Subcutaneous abdominal adipose tissue (tissue), 5 donors: Measurements from ENCODE around the gene CDYL2.
"Not testable (repeated sequence)": the region's sequence is repeated elsewhere in the genome, so short reads cannot be mapped to it uniquely, and the experiment has no call there.

ENCODE experiments used
- H3K27ac ChIP-seq: one replicate; pipeline ENCODE4 v1.7.0; 2013; ENCODE audit warnings: low read depth, mild to moderate bottlenecking, inconsistent platforms, low read length, moderate library complexity
- H3K27me3 ChIP-seq, 5 donors: one replicate each; pipeline ENCODE4 v1.7.0; 2013; ENCODE audit warnings: low read length in 5 of 5, inconsistent platforms in 1 of 5; ENCODE audit not compliant: control insufficient read depth in 5 of 5, insufficient read depth in 4 of 5
- H3K36me3 ChIP-seq, 5 donors: one replicate each; pipeline ENCODE4 v1.7.0; 2013; ENCODE audit warnings: low read length in 5 of 5; ENCODE audit not compliant: control insufficient read depth in 5 of 5, insufficient read depth in 5 of 5
- H3K4me1 ChIP-seq, 5 donors: one replicate each; pipeline ENCODE4 v1.7.0; 2013; ENCODE audit warnings: low read length in 5 of 5, mild to moderate bottlenecking in 3 of 5, moderate library complexity in 1 of 5; ENCODE audit not compliant: control insufficient read depth in 5 of 5, insufficient read depth in 5 of 5
- H3K4me3 ChIP-seq, 5 donors: one replicate each; pipeline ENCODE4 v1.7.0; 2013; ENCODE audit warnings: low read length in 5 of 5, low read depth in 1 of 5
- H3K9ac ChIP-seq, 5 donors: one replicate each; pipeline ENCODE4 v1.7.0; 2013; ENCODE audit warnings: low read length in 5 of 5, mild to moderate bottlenecking in 4 of 5, moderate library complexity in 3 of 5
- H3K9me3 ChIP-seq, 5 donors: one replicate each; pipeline ENCODE4 v1.7.0; 2013; ENCODE audit warnings: low read length in 5 of 5; ENCODE audit not compliant: control insufficient read depth in 5 of 5
- donor health status: healthy.
- donor health status: healthy.
- donor health status: healthy.
- donor health status: healthy.
- donor health status: healthy.

Gene CDYL2

GRCh38 chr16:80794071-80794470 lies 10.3 kb downstream of the CDYL2 start:
- Histone ChIP-seq H3K9ac (no peak overlapping the region), H3K4me3 (no peak overlapping the region), H3K9me3 (peaks cover 0 to 4% (median 0%) of the 10 kb centered on the region in 5 donors), H3K27me3 (no peaks in the 10 kb centered on the region), H3K4me1 (no peaks in the 10 kb centered on the region), H3K36me3 (no peaks in the 10 kb centered on the region), H3K27ac (no peak overlapping the region)

DNA sequence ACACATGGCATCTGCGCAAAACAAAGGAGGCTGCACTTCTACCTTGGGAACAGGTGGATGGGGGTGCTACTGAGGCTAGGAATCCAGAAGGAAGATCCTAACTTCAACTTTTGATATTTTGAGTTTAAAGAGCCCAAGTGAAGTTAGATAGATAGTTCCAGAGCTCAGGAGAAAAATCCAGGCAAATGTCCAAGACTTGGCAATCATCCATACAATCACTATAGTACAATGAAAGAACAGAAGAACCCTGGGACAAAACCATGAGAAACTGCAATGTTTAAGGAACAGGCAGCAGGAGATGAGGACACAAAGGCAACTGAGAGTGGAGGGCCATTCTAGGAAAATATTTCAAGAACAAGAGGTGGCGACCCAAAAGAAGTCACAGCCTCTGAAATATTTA lies 12.4 kb downstream of the CDYL2 start:
- Histone ChIP-seq H3K9me3 (peaks cover 0 to 4% (median 0%) of the 10 kb centered on the region in 5 donors), H3K9ac (no peak overlapping the region), H3K4me1 (peaks cover 0 to 9% (median 0%) of the 10 kb centered on the region in 5 donors), H3K4me3 (no peak overlapping the region), H3K27me3 (no peaks in the 10 kb centered on the region), H3K27ac (no peak overlapping the region), H3K36me3 (no peaks in the 10 kb centered on the region)

DNA sequence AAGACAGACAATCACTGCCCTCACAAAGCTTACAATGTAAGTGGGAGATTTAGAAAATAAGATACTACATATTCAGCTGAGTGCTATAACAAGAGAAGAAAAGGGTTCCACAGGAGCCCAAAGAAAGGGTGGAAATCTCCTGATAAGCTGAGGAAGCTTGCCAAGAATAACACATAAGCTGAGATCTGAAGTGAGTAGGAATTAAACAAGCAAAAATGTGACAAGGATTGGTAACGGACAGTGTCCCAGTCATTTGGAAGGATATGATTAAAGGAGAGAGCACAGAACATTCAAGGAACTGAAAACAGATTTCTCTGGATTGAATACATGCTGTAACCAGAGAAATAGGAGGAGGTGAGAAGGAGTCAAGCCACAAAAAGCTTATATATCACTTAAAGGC lies 13.0 kb downstream of the CDYL2 start:
- H3K36me3 ChIP-seq = no peaks in the 10 kb centered on the region
- H3K27ac ChIP-seq = no peak overlapping the region
- H3K4me3 ChIP-seq = no peak overlapping the region
- H3K4me1 ChIP-seq = peaks cover 0 to 9% (median 0%) of the 10 kb centered on the region in 5 donors
- no peaks in the 10 kb centered on the region for H3K27me3 ChIP-seq
- H3K9ac ChIP-seq = no peak overlapping the region
- peaks cover 0 to 4% (median 0%) of the 10 kb centered on the region in 5 donors for H3K9me3 ChIP-seq

GRCh38 chr16:80790751-80791150 lies 13.6 kb downstream of the CDYL2 start:
- no peaks in the 10 kb centered on the region for H3K27me3 ChIP-seq
- H3K4me1 ChIP-seq = peaks cover 0 to 9% (median 0%) of the 10 kb centered on the region in 5 donors
- no peaks in the 10 kb centered on the region for H3K36me3 ChIP-seq
- no peak overlapping the region for H3K4me3 ChIP-seq
- H3K9me3 ChIP-seq = peaks cover 0 to 4% (median 0%) of the 10 kb centered on the region in 5 donors
- H3K9ac ChIP-seq = no peak overlapping the region
- no peak overlapping the region for H3K27ac ChIP-seq

GRCh38 chr16:80788027-80788426 lies 16.4 kb downstream of the CDYL2 start:
- H3K9me3 ChIP-seq = peaks cover 0 to 12% (median 7%) of the 10 kb centered on the region in 5 donors
- H3K4me1 ChIP-seq = peaks cover 0 to 9% (median 0%) of the 10 kb centered on the region in 5 donors
- no peak overlapping the region for H3K27ac ChIP-seq
- no peaks in the 10 kb centered on the region for H3K27me3 ChIP-seq
- H3K36me3 ChIP-seq = no peaks in the 10 kb centered on the region
- no peak overlapping the region for H3K9ac ChIP-seq
- no peak overlapping the region for H3K4me3 ChIP-seq

DNA sequence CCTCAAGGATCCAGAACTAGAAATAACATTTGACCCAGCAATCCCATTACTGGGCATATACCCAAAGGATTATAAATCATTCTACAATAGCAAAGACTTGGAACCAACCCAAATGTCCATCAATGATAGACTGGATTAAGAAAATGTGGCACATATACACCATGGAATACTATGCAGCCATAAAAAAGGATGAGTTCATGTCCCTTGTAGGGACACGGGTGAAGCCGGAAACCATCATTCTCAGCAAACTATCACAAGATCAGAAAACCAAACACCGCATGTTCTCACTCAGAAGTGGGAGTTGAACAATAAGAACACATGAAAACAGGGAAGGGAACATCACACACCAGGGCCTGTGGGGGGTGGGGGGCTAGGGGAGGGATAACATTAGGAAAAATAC lies 17.8 kb downstream of the CDYL2 start:
- not testable (repeated sequence) for H3K4me3 ChIP-seq, H3K9ac ChIP-seq, H3K36me3 ChIP-seq, H3K4me1 ChIP-seq, H3K27me3 ChIP-seq, H3K27ac ChIP-seq
- peaks cover 3 to 18% (median 10%) of the 10 kb centered on the region in 5 donors for H3K9me3 ChIP-seq

GRCh38 chr16:80784951-80785350 lies 19.4 kb downstream of the CDYL2 start:
- peaks cover 0 to 9% (median 0%) of the 10 kb centered on the region in 5 donors for H3K4me1 ChIP-seq
- no peaks in the 10 kb centered on the region for H3K36me3 ChIP-seq
- H3K27ac ChIP-seq = no peak overlapping the region
- peaks cover 5 to 26% (median 13%) of the 10 kb centered on the region in 5 donors for H3K9me3 ChIP-seq
- no peak overlapping the region for H3K9ac ChIP-seq
- H3K4me3 ChIP-seq = no peak overlapping the region
- no peaks in the 10 kb centered on the region for H3K27me3 ChIP-seq

- Histone ChIP-seq H3K27me3 (no peaks in the 10 kb centered on the region), H3K9me3 (peaks cover 3 to 25% (median 7%) of the 10 kb centered on the region in 5 donors), H3K36me3 (no peaks in the 10 kb centered on the region), H3K27ac (no peak overlapping the region), H3K4me3 (no peak overlapping the region), H3K4me1 (no peaks in the 10 kb centered on the region), H3K9ac (no peak overlapping the region)
Observed at GRCh38 chr16:80778703-80779102, 25.7 kb downstream of the CDYL2 start.

GRCh38 chr16:80776856-80777255 lies 27.5 kb downstream of the CDYL2 start:
- Histone ChIP-seq H3K27ac (no peak overlapping the region), H3K4me1 (no peaks in the 10 kb centered on the region), H3K9me3 (peaks cover 0 to 12% (median 5%) of the 10 kb centered on the region in 5 donors), H3K4me3 (no peak overlapping the region), H3K36me3 (no peaks in the 10 kb centered on the region), H3K9ac (no peak overlapping the region), H3K27me3 (no peaks in the 10 kb centered on the region)

DNA sequence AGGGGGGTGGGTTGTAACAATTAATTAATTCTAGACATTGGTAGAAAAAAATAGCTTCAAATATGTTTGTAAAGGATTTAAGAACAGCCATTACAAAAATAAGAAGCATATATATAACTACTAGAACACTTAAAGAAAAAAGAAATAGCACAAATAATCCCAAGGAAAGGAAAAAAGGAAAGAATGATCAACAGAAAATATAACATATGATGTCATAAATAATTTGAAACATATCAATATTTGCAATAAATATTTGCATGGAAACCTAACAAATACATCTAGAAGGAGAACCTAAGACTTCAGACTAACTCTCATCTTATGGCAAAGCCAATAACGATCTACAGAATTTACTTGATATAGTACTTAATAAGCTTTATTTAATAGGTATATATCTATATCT lies 28.9 kb downstream of the CDYL2 start:
- Histone ChIP-seq H3K4me3 (no peak overlapping the region), H3K4me1 (no peaks in the 10 kb centered on the region)

GRCh38 chr16:80766798-80767197 lies 37.6 kb downstream of the CDYL2 start:
- no peak overlapping the region for H3K9ac ChIP-seq
- H3K4me1 ChIP-seq = no peaks in the 10 kb centered on the region
- H3K9me3 ChIP-seq = peaks cover 12 to 29% (median 21%) of the 10 kb centered on the region in 5 donors
- H3K4me3 ChIP-seq = no peak overlapping the region
- no peaks in the 10 kb centered on the region for H3K27me3 ChIP-seq
- no peak overlapping the region for H3K27ac ChIP-seq
- no peaks in the 10 kb centered on the region for H3K36me3 ChIP-seq

More for the DNA sequence above, 28.9 kb downstream of the CDYL2 start:
- no peak overlapping the region for H3K27ac ChIP-seq
- peaks cover 5 to 16% (median 10%) of the 10 kb centered on the region in 5 donors for H3K9me3 ChIP-seq
- no peaks in the 10 kb centered on the region for H3K27me3 ChIP-seq
- no peak overlapping the region for H3K9ac ChIP-seq
- no peaks in the 10 kb centered on the region for H3K36me3 ChIP-seq
